Myometrial cell (primary cell): ENCODE data around the gene PPM1D. TPM values are rescaled to one million over a fixed set of nuclear protein-coding genes. Genes with fewer than 3 reads are reported as not detected.

ENCODE experiments used
- total RNA-seq: library from RNA; depleted of rRNA; stranded (reverse); fragments of >200 nt; gene quantifications from 2 replicates; pipeline ENCODE4 v1.2.3, GENCODE V29; 2015

PPM1D gene
- total RNA-seq, result 7.1 and 8.9 TPM in 2 replicates

GRCh38 chr17:60599620-60600489 lies at the start of gene PPM1D:
PPM1D (plus strand) TSS chr17:60600193; CDS start chr17:60600415, 222 bp downstream.

GRCh38 chr17:60677308-60678117 lies 77.5 kb downstream of the PPM1D start, which contains the start of gene BCAS3:
BCAS3 (plus strand) TSS chr17:60677851.

Other genes starting within 250 kb of the PPM1D start
- 27.7 and 34.6 TPM in 2 replicates for gene USP32, start 208.1 kb upstream of the PPM1D start, total RNA-seq
- gene CHCT1, start 177.7 kb upstream of the PPM1D start, total RNA-seq, result not detected in 2 replicates
- 23.9 and 30.5 TPM in 2 replicates for gene APPBP2, start 74.0 kb upstream of the PPM1D start, total RNA-seq
- 7.5 and 8.9 TPM in 2 replicates for gene BCAS3, start 77.7 kb downstream of the PPM1D start, total RNA-seq